SIG-M5 treated with dmso at 0.1 percent for 504 hours (cell line): ENCODE results near the gene RIPK1.

Experiments used
- DNase-seq: peaks from one replicate; lab custom pipeline; 2025; ENCODE audit not compliant: unreplicated experiment; lab: John Stamatoyannopoulos, UW

Gene RIPK1

DNA sequence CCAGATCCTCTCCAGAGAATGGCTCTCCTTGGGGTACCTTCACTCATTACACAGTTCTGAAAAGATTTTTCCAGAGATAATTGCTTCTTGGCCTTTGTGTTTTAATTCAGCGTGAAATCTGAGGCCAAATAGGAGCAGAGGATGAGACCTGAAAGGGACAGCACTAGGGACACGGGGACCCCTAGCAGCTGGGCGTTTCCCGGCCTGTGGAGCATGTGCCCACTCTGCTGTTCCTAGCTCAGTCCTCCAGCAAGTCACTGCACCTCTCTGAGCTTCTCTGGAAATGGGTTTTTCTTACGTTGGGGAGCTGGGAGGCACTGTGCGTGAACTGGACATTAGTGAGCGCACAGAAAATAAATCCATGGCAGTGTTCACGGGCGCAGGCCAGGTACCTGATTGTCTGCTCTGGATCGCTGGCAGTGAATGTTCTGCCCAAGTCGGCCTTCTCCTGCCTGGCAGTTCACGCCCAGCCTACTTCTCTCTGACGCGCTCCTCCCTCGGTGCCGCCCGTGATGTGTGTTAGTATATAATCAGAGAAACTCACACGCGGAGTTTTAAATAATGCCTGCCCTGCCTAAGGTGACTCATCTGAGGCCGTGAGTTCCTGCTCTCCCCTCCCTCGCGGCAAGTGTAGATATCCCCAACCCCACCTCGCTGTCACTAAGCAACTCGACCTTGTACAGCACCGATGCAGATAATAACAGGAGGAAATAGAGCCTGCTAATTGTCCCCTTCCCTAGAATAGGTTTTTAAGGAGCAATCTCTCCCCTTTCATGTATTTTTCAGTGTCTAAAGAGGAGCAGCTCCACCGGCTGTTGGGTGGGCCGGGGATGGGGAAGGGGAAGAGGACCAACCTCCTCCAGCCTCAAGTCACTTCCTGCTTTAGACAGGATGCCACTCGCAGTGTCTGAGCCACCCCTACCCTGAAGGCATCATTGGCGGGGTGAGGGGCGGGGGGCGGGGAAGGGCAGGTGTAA lies 91.8 kb downstream of the RIPK1 start:
- DNase-seq: peak; percentile 25

DNA sequence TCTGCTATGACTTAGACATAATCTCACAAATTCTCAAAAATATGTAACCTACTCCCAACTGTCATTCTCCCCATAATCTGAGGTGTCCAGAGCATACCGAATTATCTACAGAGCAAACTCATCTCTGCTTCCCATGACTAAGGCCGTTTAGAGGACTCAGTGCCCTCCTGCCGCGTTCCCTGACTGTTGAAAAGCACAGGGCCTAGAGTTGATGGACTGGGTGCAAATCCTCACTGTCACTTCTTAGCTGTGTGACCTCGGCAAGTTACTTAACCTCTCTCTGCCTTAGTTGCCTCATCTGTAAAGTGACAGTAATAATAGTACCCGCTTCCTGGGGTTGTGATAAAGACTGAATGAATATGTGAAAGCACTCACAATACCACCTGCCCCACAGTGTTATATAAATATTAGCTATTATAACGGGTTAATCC lies 93.8 kb downstream of the RIPK1 start:
- peak; percentile 44 for DNase-seq

DNA sequence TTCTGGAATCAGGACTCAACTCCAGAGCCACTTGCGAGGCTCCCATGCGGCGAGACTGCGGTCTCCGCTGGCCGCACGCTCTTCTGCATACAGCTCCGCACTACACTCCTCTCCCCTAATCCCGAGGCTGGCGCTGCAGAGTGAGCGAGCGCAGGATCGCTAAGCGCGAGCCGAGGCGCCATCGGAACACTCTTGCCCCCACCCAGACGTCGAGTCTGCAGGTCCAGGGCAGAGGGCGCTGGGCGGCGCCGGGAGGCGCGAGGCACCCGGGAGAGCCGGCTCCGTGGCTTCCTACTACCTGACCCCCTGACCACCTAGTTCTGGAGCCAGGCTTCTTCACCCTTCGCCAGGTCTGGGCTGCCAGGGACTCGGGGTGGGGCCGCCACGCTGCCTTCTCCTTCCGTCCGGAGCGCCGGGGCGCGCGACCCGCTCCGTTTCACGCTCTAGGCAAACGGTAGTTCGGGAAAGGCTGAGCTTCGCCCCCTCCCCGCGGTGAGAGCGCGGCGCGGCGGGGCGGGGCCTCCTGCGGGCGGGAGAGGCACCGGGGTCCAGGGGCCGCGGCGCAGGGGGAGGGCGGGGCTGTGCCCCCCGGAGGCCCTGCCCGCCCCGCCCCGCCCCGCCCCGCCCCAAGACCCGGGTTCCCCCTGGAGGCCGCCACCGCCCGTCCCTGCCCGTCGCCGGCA lies 94.4 kb downstream of the RIPK1 start:
- DNase-seq: peak; percentile 67

DNA sequence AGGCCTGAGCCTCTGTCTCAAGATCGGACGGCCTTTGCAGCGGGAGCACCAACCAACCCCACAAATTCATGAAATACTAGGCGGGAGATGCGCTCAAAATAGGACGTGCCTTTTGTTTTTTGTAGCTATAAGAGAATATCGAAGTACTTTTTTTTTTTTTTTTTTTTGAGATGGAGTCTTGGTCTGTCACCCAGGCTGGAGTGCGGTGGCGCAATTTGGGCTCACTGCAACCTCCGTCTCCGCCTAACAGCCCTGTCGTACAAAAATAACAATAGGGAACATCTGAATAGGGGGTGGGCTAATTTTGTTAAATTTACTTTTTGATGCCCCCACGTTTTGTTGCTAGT lies 94.9 kb downstream of the RIPK1 start:
- peak; percentile 67 for DNase-seq

DNA sequence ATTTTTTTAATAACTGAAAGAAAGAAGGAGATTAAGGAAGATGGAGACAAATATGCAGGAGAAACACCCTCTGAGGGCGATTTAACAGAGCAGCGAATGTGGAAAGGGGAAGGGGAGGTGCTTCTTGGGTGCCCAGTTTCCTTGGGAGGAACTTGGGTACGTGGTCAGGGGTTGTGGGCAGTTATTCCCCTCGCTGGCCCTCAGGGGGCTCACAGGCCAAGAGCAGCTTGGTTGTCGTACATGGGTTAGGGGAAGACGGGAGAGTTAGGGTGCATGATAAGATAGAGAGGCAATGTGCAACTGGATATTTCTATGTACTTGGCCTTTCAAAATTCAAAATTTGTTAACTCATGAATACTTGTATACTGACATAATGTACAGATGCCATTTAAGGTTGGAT lies 96.1 kb downstream of the RIPK1 start:
- DNase-seq: no peak
